ENCODE measurements around the gene ERP44. TPM values are rescaled to one million over a fixed set of nuclear protein-coding genes. Genes with fewer than 3 reads are reported as not detected.
A peak's percentile ranks its signal among the peaks of the same experiment; 100 is the strongest.

ERP44 gene
- polyA plus RNA-seq, 4 donors = 11.9 to 43.6 (median 21.1) TPM

DNA sequence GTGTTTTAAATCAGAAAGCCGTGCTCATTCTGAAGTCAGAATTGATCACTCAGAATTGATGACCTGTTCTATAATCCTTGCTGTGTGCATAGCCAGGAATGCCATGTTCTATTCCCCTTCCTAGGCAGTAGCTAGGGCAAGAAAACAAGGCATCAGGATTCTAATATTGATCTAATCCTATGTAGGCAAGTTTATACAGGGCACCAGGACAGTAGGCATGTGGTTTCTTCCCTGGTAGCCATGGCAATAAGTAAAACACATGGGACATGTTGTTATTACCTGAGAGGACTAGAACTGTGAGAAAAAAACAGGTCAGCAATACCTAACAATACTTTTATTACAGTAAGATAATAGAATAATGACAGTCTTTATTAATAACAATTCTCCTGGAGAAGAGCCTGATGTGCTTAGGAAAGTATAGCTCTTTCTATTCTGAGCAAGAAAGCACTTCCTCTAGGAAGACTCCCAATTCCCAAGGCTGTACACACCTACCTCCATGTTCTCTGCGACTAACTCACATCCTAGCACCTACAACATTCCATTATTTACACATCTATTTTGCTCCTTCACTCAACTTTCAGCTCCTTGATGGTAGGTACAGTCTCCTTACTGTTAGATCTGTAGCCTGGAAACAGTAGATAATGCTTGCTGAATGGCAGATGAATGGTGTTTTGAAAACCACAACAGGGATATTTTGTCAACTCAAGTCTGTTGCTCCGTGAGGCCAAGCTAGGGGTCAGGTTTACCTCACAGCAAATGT lies 121.6 kb downstream of the ERP44 start:
- Histone ChIP-seq H3K4me3 (ENCODE audit: low read depth in 1 of 3, low read length in 3 of 3) (no peak overlapping the region), H3K27me3 (ENCODE audit: control insufficient read depth in 3 of 3, insufficient read depth in 3 of 3, low read length in 3 of 3) (no peaks in the 10 kb centered on the region), H3K36me3 (ENCODE audit: control insufficient read depth in 3 of 3, insufficient read depth in 2 of 3, low read depth in 1 of 3, low read length in 3 of 3) (peaks cover 2 to 4% (median 3%) of the 10 kb centered on the region in 3 donors), H3K27ac (ENCODE audit: low read depth in 1 of 3, low read length in 2 of 3) (no peak overlapping the region), H3K4me1 (ENCODE audit: control insufficient read depth in 3 of 3, insufficient read depth in 2 of 3, low read depth in 1 of 3, low read length in 2 of 3) (no peaks in the 10 kb centered on the region), H3K9me3 (ENCODE audit: control insufficient read depth in 2 of 2, insufficient read depth in 1 of 2, low read depth in 1 of 2, low read length in 1 of 2) (no peaks in the 10 kb centered on the region)
- DNase-seq = no peak
- no peak for FAIRE-seq
- 88 to 96% (median 95%) methylated on average over 3 of the region's 3 CpGs for WGBS, 3 donors

DNA sequence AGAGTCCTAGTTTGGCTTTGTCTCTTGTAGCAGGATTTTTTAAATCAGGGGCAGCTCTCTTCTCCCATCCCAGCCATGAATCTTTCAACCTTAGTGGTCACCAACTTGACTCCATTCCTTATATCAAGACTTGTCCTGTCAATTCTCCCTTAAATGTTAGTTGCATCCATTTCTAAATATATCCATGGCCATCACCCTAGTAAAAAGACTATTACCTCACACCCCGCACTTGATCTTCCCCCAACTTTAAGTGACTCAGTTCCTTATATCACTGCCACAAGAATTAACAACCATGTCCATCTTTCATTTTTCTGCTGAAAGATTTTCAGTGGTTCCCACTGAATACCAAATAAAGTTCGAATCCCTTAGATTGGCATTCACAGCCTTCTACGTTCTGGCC lies 125.3 kb downstream of the ERP44 start:
- 98 to 100% (median 99%) methylated on average over 3 of the region's 3 CpGs for WGBS, 3 donors
- no peak overlapping the region for H3K4me3 ChIP-seq (ENCODE audit: low read depth in 1 of 3, low read length in 3 of 3)
- no peaks in the 10 kb centered on the region for H3K27me3 ChIP-seq (ENCODE audit: control insufficient read depth in 3 of 3, insufficient read depth in 3 of 3, low read length in 3 of 3)
- H3K4me1 ChIP-seq (ENCODE audit: control insufficient read depth in 3 of 3, insufficient read depth in 2 of 3, low read depth in 1 of 3, low read length in 2 of 3) = no peaks in the 10 kb centered on the region
- DNase-seq (no peak), FAIRE-seq (no peak)
- H3K36me3 ChIP-seq (ENCODE audit: control insufficient read depth in 3 of 3, insufficient read depth in 2 of 3, low read depth in 1 of 3, low read length in 3 of 3) = peaks cover 5 to 7% (median 7%) of the 10 kb centered on the region in 3 donors
- no peaks in the 10 kb centered on the region for H3K9me3 ChIP-seq (ENCODE audit: control insufficient read depth in 2 of 2, insufficient read depth in 1 of 2, low read depth in 1 of 2, low read length in 1 of 2)
- no peak overlapping the region for H3K27ac ChIP-seq (ENCODE audit: low read depth in 1 of 3, low read length in 2 of 3)

DNA sequence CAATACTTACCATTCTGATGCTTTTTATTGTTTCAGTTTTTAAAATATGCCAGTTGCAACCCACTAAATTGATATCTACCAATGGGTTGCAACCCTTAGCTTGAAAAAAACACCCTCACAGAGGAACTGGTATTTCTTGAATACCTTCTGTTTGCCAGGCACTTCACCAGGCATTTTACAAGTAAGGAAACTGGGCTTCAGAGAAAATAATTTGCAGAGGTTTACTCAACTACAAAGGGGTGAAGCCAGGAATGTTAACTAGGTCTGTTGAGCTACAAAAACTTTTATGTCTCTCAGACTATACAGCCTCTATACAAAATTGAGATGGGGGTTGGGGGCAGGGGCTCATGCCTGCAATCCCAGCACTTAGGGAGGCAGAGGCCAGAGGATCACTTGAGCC lies 127.4 kb downstream of the ERP44 start:
- no peaks in the 10 kb centered on the region for H3K9me3 ChIP-seq (ENCODE audit: control insufficient read depth in 2 of 2, insufficient read depth in 1 of 2, low read depth in 1 of 2, low read length in 1 of 2)
- no peaks in the 10 kb centered on the region for H3K4me1 ChIP-seq (ENCODE audit: control insufficient read depth in 3 of 3, insufficient read depth in 2 of 3, low read depth in 1 of 3, low read length in 2 of 3)
- peaks cover 5 to 7% (median 7%) of the 10 kb centered on the region in 3 donors for H3K36me3 ChIP-seq (ENCODE audit: control insufficient read depth in 3 of 3, insufficient read depth in 2 of 3, low read depth in 1 of 3, low read length in 3 of 3)
- no peak for FAIRE-seq
- DNase-seq = no peak
- H3K27me3 ChIP-seq (ENCODE audit: control insufficient read depth in 3 of 3, insufficient read depth in 3 of 3, low read length in 3 of 3) = no peaks in the 10 kb centered on the region
- no peak overlapping the region for H3K4me3 ChIP-seq (ENCODE audit: low read depth in 1 of 3, low read length in 3 of 3)
- no peak overlapping the region for H3K27ac ChIP-seq (ENCODE audit: low read depth in 1 of 3, low read length in 2 of 3)

DNA sequence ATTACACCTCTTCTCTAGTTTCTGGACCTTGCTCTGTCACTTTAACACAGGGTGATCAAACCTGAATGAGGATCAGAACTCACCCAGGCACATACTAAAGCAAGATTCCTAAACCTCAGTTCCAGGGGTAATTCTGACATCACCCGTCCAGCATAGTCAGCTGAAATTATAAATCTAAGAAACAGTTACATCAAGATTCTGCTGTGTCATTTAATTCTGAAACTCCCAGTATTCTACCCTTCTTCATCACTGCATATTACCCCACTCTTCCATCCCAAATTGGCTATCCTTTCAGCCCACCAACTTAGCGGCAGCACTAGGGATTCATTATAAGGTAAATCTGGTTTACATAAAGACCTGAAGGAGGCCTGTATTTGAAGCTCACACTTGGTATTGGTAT lies 128.3 kb downstream of the ERP44 start:
- Histone ChIP-seq H3K4me3 (ENCODE audit: low read depth in 1 of 3, low read length in 3 of 3) (no peak overlapping the region), H3K9me3 (ENCODE audit: control insufficient read depth in 2 of 2, insufficient read depth in 1 of 2, low read depth in 1 of 2, low read length in 1 of 2) (no peaks in the 10 kb centered on the region), H3K27ac (ENCODE audit: low read depth in 1 of 3, low read length in 2 of 3) (no peak overlapping the region), H3K4me1 (ENCODE audit: control insufficient read depth in 3 of 3, insufficient read depth in 2 of 3, low read depth in 1 of 3, low read length in 2 of 3) (no peaks in the 10 kb centered on the region), H3K27me3 (ENCODE audit: control insufficient read depth in 3 of 3, insufficient read depth in 3 of 3, low read length in 3 of 3) (no peaks in the 10 kb centered on the region), H3K36me3 (ENCODE audit: control insufficient read depth in 3 of 3, insufficient read depth in 2 of 3, low read depth in 1 of 3, low read length in 3 of 3) (peaks cover 5 to 9% (median 7%) of the 10 kb centered on the region in 3 donors)
- no peak for DNase-seq
- FAIRE-seq = no peak
- WGBS, 3 donors = 93 to 96% (median 96%) methylated on average over 2 of the region's 2 CpGs

DNA sequence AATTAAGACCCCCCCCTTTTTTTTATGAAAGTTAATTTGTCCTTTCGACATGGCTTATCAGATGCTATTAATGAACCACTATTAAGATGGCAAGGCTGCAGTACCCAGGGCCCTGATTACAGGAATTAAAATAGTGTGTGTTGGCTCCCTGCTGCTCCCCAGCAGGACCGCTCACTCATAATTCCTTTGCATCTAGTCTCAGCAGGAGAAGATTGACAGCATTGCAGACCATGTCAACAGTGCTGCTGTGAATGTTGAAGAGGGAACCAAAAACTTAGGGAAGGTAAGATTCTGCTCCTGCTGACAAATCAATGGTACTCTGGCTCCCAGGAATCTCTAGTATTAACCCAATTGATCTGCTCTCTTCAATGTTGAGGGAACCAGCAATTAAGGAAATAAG lies 131.3 kb downstream of the ERP44 start:
- WGBS, 3 donors = 77 to 90% (median 88%) methylated on average over 2 of the region's 2 CpGs
- H3K9me3 ChIP-seq (ENCODE audit: control insufficient read depth in 2 of 2, insufficient read depth in 1 of 2, low read depth in 1 of 2, low read length in 1 of 2) = no peaks in the 10 kb centered on the region
- H3K4me3 ChIP-seq (ENCODE audit: low read depth in 1 of 3, low read length in 3 of 3) = no peak overlapping the region
- FAIRE-seq = no peak
- H3K36me3 ChIP-seq (ENCODE audit: control insufficient read depth in 3 of 3, insufficient read depth in 2 of 3, low read depth in 1 of 3, low read length in 3 of 3) = peaks cover 5 to 9% (median 8%) of the 10 kb centered on the region in 3 donors
- DNase-seq = no peak
- no peaks in the 10 kb centered on the region for H3K4me1 ChIP-seq (ENCODE audit: control insufficient read depth in 3 of 3, insufficient read depth in 2 of 3, low read depth in 1 of 3, low read length in 2 of 3)
- no peak overlapping the region for H3K27ac ChIP-seq (ENCODE audit: low read depth in 1 of 3, low read length in 2 of 3)
- H3K27me3 ChIP-seq (ENCODE audit: control insufficient read depth in 3 of 3, insufficient read depth in 3 of 3, low read length in 3 of 3) = no peaks in the 10 kb centered on the region

DNA sequence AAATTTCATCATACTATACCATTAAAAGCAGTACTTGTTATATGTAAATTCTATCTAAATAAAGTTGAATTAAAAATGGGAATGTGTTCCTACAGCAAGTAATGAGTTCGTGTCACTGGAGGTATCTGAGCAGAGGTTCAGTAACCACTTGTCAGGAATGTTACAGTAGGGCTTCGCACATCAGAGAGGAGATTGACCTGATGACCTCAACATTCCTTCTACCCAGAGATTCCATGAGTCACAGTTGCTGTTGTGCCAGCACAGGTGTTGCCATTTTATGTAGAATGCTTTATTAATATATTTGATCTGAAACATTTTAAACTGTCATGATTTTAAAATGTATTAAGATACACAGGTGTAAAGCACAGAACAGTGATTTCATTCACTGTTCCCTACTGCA lies 132.1 kb downstream of the ERP44 start:
- Histone ChIP-seq H3K36me3 (ENCODE audit: control insufficient read depth in 3 of 3, insufficient read depth in 2 of 3, low read depth in 1 of 3, low read length in 3 of 3) (peaks cover 5 to 9% (median 8%) of the 10 kb centered on the region in 3 donors), H3K27ac (ENCODE audit: low read depth in 1 of 3, low read length in 2 of 3) (no peak overlapping the region), H3K4me1 (ENCODE audit: control insufficient read depth in 3 of 3, insufficient read depth in 2 of 3, low read depth in 1 of 3, low read length in 2 of 3) (no peaks in the 10 kb centered on the region), H3K9me3 (ENCODE audit: control insufficient read depth in 2 of 2, insufficient read depth in 1 of 2, low read depth in 1 of 2, low read length in 1 of 2) (no peaks in the 10 kb centered on the region), H3K27me3 (ENCODE audit: control insufficient read depth in 3 of 3, insufficient read depth in 3 of 3, low read length in 3 of 3) (no peaks in the 10 kb centered on the region), H3K4me3 (ENCODE audit: low read depth in 1 of 3, low read length in 3 of 3) (no peak overlapping the region)
- DNase-seq (peak in 1 of 2 donors; percentile 8), FAIRE-seq (no peak)
- WGBS, 3 donors = 81 to 89% (median 83%) methylated on average over 2 of the region's 2 CpGs

DNA sequence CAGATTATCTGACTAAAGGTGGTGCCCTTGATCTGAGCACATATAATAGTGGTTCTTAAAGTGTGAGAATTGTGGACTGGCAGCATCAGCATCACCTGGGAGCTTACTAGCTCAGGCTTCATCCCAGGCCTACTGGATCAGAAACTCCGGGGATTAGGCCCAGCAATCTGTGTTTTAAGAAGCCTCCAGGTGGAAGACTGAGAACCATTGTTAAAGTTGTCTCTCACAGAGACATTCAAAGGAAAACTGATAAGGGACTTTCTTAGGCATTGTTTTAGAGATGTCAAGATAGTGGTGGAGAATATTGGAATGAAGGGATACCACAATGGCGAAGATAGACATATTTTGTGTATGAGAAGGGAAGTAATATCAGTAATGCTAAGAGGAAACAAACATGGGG lies 132.8 kb downstream of the ERP44 start:
- Histone ChIP-seq H3K27ac (ENCODE audit: low read depth in 1 of 3, low read length in 2 of 3) (no peak overlapping the region), H3K4me1 (ENCODE audit: control insufficient read depth in 3 of 3, insufficient read depth in 2 of 3, low read depth in 1 of 3, low read length in 2 of 3) (no peaks in the 10 kb centered on the region), H3K4me3 (ENCODE audit: low read depth in 1 of 3, low read length in 3 of 3) (no peak overlapping the region), H3K27me3 (ENCODE audit: control insufficient read depth in 3 of 3, insufficient read depth in 3 of 3, low read length in 3 of 3) (no peaks in the 10 kb centered on the region), H3K9me3 (ENCODE audit: control insufficient read depth in 2 of 2, insufficient read depth in 1 of 2, low read depth in 1 of 2, low read length in 1 of 2) (no peaks in the 10 kb centered on the region), H3K36me3 (ENCODE audit: control insufficient read depth in 3 of 3, insufficient read depth in 2 of 3, low read depth in 1 of 3, low read length in 3 of 3) (peaks cover 8 to 10% (median 9%) of the 10 kb centered on the region in 3 donors)
- no peak for FAIRE-seq
- no peak for DNase-seq
- 96 to 97% (median 97%) methylated on average over 2 of the region's 2 CpGs for WGBS, 3 donors

DNA sequence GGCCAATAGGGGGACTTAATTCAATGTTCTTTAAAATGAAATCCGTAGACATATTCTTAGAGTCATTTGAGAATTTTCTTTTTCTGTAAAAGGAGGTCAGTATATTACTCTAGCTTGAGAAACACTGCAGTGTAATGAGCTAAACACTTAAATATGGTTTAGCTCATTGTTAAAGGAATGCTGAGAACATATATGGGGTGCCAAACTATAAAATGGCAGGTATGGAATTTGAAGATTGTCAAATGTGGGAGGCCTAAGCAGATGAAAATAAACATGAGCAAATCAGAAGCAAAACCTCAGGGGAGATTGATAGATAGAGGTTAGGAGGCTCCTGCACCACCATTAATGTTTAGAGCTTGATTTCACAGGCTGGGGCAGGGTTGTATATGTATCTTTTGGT lies 134.5 kb downstream of the ERP44 start:
- Histone ChIP-seq H3K9me3 (ENCODE audit: control insufficient read depth in 2 of 2, insufficient read depth in 1 of 2, low read depth in 1 of 2, low read length in 1 of 2) (no peaks in the 10 kb centered on the region), H3K27me3 (ENCODE audit: control insufficient read depth in 3 of 3, insufficient read depth in 3 of 3, low read length in 3 of 3) (no peaks in the 10 kb centered on the region), H3K36me3 (ENCODE audit: control insufficient read depth in 3 of 3, insufficient read depth in 2 of 3, low read depth in 1 of 3, low read length in 3 of 3) (peaks cover 2 to 11% (median 10%) of the 10 kb centered on the region in 3 donors), H3K27ac (ENCODE audit: low read depth in 1 of 3, low read length in 2 of 3) (no peak overlapping the region), H3K4me1 (ENCODE audit: control insufficient read depth in 3 of 3, insufficient read depth in 2 of 3, low read depth in 1 of 3, low read length in 2 of 3) (no peaks in the 10 kb centered on the region), H3K4me3 (ENCODE audit: low read depth in 1 of 3, low read length in 3 of 3) (no peak overlapping the region)
- DNase-seq = no peak
- no peak for FAIRE-seq
- 91 to 96% (median 93%) methylated on average over 1 of the region's 1 CpG for WGBS, 3 donors
